Stimulated activated CD8-positive, alpha-beta memory T cell treated with anti-CD3 and anti-CD28 coated beads, Interleukin-15, amount 100 ng/mL, for 48 hours (primary cell): ENCODE data around the gene EIF1AD.

Source experiments
- DNase-seq, 2 donors: peaks; one replicate each; pipeline ENCODE4 v3.0.0-alpha.2; 2020; ENCODE audit warnings: low read depth in 2 of 2

Gene EIF1AD

DNA sequence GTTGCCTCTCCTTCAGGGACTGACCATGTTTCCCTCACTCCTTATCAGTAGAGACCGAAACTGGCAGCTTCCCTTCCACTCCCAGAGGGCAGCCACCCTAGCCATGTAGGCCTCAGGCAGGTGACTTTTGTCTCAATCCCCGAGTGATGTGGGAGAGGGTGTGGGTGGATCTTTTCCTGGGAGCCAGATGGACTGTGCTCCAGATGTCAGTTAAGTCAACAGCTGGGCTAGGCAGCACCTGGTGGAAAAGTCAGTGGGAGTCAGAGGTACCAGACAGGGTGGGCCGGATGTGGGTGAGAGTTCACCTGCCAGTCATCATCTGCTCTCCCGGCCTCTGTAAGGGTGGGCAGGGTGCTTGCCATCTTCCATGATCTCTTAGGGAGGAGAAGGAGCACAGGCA, 2.2 kb upstream of the EIF1AD start:
- no peak for DNase-seq

DNA sequence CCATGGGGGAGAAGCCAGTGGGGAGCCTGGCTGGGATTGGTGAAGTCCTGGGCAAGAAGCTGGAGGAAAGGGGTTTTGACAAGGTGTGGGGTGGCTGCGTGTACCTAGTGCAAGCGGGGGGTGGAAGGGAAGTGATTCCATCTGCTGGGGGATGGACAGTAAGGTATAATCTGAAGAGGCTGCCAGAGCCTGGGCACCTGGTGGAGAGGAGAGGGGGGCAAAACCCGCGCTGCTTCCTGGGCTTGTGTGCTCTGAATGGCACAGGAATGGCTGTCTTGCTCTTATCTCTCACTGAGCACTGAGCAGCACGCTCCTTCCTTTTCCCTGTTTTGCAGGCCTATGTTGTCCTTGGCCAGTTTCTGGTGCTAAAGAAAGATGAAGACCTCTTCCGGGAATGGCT, 1.3 kb upstream of the EIF1AD start:
- DNase-seq, result no peak

DNA sequence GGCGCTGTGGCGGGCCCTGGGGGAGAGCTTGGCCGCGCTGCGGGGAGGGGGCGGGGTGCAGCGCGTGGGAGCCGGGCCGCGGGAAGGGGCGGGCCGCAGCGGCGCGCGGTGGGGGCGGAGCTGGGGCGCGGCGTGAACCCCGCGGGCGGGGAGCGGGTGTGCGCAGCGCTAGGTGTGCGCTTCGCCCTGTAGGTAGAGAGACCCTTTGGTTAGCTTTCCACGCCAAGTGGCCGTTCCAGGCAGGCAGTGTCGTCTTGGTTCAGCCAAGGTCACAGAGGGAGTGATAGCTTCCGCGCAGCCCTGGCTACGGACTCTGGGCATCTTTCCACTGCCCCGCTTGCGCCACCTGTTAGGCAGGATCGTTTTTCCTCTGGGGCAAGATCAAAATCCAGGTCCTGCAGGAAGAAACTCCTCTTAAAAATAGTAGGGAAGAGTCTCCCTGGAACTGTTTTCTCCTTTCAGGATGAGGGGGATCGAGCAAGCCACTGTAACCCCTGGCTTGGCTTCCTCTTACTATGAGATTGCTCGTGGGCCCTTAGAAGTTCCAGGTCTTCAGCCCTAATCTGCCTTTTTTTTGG, 780 bp upstream of the EIF1AD start:
- DNase-seq, result no peak

DNA sequence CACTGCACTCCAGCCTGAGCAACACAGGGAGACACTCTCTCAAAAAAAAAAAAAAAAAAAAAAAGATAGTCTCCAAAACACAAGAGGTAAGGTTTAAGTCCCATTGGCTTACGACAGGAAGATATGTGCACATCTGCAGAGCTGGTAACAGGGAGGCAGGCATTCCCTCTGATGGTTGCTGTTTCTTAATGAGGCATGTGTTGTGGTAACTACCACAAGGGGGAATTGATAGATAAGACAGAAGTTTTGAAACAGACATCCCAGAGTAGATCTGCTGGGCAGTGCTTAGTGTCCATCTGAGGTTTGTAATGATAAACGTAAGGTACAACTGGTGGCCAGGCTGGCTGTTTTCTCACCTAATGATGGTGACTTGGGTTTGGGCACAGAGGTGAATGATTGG, 4.7 kb downstream of the EIF1AD start:
- no peak for DNase-seq

DNA sequence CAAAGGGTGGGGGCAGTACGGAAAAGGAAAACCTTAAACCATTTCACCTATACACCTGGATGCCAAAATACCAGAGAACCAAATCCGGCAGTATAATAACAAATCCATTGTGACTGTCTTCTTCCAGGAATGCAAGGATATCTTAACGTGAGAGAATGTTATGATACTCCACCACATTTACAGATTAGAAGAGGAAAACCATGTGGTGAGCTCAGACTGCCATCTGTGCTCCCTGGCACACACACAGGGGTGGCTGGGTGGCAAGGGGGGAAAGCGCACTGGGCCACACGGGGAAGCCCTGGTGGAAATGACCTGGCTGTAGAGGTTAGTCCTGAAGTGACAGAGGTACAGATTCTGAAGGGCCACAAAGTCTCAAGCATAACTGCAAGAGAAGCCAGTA, 9.9 kb downstream of the EIF1AD start:
- DNase-seq, result no peak

DNA sequence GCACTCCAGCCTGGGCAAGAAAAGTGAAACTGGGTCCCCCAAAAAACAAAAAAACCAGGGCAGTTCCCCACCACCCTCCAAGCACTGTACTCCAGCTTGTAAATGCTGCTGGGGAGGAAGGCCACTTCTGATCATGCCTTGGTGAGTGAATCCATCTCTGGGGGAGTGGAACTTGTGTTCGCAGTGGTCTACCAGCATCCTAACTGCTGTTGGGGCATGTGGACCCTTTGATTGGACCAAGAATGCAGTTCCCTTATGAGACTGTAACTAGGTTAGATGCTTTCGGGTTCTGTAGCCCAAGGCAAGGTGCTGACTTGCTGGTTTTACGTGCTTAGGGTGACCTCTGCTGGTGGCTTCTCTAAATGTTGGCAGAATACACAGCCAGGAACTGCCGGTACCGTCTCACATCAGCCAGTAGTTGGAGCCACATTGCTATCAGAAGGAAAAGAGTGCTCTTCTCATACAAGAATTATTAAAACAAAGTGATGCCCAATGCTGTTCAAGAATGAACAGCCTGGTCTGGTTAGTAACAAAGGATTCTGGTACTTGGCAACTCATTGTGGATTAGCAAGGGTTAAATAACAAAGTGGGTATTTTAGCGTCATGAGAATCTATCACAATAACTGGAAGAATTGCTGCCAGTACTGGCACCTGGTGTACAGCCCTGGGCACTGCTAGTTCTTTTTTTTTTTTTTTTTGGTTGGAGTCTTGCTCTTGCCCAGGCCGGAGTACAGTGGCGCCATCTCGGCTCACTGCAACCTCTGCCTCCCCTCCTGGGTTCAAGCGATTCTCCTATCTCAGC, 13.0 kb downstream of the EIF1AD start:
- DNase-seq, result peak; percentile 77 to 78

DNA sequence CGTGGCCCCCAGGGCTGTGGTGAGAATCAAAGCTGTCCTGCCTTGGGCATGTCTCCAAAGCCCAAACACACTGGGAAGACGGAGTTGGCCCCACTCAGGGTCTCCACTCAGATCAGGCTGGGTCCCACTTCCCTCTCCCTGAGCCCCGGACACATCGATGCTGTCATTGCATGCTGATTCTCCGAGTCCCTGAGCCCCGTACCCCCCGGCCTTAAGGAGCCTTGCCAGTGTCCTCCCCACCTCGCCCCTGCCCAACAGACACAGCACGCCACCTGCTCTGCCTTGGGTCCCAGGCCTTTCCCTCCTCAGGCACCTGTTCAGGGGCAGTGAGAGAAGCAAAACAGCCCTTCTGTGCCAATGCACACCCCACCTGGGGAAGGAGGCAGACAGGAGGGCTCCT, 14.6 kb downstream of the EIF1AD start:
- no peak for DNase-seq

DNA sequence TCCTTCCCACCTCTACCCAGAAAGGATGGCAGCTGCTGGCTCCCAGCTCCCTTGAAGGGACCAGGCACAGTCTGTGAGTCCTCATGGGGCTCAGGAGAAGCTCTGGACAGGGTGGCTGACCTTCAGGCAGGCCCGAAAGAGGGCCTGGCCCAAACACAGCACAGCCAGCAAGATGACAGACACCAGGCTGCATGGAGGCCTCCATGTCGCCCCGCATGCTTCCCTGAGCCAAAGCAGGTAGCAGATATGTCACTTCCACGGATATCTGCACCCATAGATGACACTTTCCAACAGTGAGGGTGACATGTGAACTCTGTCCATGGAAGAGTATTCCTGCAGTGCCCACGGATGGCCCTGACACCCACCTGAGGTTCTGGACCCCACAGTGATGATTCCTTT, 18.4 kb downstream of the EIF1AD start:
- DNase-seq, result no peak

DNA sequence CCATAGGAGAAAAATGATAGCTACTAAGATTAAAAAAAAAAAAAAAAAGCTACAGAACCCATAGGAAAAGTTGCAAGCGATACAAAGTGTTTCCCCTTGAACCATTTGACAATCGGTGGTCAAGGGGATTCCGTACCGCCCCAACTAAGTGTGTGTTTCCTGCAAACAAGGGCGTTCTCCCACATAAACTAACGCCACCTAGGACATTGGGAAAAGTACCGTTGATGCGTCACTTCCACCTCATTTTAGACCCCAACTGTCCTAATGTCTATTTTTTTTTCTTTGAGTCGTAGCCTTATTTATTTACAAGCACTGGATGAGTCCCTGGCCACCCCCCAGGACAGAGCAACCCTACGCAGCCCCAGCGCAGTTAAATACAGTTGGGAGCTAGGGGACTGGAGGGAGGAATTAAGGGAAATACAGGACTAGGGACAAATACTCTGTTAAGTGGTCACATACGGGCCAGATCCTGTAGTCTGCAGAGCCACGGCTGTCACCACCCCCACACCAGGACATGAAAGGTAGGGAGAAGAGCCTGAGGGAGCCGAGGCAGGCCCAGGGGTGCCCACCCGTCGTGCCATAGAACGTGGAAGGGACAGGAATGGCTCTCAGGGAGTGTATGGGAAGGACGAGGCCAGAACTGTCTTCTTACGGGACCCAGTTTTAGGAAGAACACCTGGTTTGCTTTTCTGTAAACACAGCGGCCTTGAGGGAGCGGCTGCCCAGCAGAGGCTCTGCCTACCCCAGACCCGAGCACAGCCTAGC, 19.0 kb downstream of the EIF1AD start:
- DNase-seq, result no peak

DNA sequence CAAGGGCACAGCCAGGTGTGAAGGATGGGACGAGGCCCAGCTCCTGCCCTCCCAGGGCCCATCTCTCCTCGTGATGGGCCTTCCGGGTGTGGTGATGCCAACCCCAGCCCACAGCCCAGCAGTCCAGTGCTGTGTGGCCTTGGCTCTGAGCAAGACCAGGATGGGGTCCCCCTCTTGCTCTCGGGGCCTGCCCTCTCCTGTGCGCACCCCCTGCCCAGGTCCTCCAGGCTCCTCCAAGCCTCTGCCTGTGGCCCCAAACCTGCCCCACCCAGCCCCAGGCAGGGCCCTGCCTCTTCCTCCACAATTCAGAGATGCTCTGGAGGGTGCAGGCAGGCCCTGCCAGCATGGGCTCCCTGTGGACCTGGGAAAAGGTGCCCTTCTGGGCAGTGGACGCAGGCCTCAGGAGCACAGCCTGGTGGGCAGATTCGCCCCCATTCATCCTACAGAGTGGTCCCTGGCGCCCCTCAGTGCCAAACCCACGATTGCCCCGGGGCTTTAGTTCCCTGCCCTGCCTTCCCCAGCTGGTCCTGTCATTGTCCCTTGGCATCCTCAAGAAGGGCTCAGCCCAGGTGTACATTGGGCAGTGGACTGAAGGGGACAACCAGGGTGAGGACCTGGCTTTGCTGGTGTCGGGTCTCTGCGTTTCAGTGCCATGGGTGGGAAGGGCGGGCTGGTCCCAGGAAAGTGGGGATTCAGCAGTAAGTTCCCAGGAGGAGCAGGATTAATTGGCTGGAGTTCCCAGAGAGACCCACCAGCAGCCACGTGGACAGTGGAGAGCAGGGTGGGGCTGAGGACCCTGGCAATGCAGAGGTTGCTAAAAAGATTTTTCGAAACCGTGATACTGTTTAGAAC, 19.8 kb downstream of the EIF1AD start:
- no peak for DNase-seq

DNA sequence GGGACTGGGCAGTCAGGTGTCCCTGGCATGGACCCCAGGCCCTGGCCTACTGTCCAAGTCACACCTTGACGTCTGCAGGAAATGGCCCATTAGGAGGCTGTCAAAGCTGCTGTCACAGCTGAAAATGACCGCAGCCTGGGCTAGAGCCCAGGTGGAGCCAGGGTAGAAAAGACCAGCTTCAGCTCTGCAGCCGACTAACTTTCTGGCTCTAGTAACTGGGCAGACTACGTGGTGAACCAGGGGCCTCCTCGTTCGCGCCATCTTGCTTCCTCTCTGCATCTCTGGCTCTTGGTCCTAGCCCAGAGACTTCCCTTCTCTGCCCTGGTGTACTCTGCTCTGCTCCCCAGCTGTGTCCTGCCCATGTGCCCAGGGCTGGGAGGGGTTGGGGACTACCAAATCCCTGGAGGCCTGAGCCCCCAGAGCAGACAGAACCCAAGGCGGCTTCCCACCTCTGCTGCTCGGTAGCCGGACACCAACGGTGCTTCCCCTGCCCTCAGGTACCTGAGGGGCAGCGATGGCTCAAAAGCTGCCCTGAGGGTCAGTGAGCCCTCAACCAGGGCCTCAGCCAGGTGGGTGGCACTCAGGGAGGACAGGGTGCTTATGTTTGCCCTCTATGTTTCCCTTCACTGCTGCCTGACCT, 20.7 kb downstream of the EIF1AD start:
- DNase-seq, result no peak

DNA sequence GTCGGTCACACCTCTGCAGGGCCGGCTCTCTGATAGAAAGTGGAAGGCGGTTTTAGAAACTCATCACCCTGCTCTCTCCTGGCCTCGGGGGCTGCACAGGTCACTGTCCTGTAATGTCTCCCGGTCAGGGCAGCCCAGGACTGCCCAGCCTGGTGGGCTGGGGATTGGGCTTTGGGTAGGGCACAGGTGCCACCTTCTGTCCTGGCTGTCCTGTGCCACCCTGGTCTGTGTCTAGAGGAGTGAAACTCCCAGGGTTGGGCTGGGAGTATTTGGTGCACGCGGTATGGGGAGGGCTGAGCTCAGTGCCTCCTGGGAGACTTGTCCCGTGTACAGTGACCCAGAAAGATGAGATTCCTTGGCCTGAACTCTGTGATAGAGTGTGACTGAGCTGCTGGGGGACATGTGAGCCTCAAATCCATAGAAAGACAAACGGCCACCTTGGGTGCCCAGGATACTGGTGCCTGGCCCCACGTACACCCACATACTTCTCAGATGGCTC, 22.6 kb downstream of the EIF1AD start:
- DNase-seq, result no peak

DNA sequence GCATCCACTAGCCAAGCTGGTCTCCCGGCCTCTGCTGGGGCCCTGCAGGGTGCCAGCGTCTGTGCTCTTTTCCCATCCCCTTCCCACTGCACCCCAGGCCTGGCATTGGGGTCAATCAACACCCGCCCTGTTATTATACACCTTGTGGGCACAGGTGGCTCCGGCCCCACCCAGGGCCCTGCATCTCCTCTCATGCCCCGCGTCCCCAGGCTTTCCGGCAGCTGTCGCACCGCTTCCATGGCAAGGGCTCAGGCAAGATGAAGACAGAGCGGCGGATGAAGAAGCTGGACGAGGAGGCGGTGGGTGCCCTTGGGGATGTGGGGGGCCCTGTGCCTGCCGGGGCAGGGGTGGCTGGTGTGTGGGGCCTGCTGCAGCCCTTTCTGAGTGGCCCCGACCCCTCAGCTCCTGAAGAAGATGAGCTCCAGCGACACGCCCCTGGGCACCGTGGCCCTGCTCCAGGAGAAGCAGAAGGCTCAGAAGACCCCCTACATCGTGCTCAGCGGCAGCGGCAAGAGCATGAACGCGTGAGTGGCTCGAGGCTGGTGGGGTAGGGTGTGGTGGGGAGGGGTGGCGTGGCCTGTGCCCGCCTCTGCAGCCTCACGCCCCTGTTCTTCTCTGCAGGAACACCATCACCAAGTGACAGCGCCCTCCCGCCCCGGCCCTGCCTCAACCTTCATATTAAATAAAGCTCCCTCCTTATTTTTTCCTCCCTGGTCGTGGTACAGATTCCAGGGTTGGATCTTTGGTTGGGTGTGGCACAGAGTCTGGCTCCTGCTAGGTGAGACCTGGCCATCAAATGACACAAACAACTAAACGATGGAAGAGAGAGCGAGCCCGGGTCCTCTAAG, 23.3 kb downstream of the EIF1AD start:
- no peak for DNase-seq

DNA sequence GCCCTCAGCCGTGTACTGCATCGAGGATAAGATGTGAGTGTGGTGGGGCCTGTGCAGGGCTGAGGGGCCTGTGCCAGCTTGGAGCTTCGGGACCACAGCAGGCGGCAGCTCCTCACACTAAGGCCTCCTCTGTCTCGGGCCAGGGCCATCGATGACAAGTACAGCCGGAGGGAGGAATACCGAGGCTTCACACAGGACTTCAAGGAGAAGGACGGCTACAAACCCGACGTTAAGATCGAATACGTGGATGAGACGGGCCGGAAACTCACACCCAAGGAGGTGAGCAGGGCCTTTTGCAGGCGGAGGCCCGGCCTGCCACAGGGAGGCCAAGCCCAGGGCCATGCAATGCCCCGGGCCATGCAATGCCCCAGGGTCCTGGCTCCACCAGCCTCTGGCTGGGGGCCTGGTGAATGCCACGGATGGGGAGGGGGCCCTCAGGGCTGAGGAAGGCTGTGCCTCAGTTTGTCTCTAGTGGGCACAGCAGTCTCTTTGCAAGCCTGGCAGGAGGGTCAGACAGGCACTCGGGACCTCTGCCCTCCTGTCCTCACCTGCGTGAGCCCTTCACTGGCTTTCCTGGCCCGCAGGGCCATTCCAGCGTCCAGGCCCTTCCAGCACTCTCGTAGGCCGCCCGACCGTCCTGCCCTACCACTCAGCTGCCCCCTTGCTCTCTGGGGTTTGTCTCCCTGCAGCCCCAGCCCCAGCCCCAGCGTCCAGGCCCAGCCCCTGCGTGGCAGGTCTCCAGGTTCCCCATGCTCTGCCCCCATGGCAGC, 24.2 kb downstream of the EIF1AD start:
- no peak for DNase-seq

DNA sequence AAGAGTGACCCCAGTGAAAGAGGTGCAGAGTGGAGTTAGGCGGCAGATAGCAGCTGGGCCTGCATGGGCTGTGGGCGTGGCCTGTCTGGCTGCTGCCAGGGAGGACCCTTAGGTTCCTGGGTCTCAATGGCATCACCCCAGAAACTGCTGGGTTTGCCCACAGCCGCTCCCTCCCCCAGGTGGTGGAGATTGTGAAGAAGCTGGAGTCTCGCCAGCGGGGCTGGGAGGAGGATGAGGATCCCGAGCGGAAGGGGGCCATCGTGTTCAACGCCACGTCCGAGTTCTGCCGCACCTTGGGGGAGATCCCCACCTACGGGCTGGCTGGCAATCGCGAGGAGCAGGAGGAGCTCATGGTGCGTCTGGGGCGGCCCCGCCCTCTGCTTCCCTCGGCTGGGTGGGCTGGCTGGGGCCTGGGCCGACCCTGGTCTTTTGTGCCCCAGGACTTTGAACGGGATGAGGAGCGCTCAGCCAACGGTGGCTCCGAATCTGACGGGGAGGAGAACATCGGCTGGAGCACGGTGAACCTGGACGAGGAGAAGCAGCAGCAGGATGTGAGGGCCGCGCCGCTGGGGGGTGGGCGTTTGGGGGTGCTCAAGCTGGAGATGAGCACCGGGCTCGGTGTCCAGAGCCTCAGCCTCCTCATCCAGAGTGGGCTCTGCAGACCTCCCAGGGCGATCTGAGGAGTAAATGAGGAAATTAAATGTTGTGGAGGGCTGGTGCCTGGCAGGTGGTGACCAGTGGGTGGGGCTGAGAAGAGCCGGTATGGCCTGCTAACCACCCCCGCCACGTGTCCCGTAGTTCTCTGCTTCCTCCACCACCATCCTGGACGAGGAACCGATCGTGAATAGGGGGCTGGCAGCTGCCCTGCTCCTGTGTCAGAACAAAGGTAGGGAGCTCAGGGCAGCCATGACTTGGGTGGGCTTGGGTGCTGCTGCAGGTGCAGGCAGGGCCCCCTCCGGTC, 25.5 kb downstream of the EIF1AD start:
- no peak for DNase-seq

DNA sequence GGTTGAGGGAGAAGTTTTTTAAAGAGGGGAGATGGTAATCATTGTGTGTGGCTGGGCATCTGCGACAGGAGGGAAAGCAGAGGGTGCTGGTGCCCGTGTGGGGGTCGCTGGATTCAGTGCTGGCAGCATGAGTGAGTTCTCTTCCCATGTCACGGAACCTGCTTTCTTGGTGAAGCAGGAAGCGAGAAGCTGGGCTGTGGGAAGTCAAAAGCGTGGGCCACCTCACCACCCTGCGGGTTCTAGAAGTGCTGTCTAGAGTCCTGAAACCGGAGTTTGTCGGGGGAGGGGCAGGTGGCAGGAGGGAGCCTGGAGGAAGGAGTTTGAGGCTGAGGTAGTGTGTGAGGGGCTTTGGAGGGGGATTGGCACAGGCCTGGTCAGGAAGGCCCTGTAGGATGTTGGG, 26.2 kb downstream of the EIF1AD start:
- DNase-seq, result no peak

DNA sequence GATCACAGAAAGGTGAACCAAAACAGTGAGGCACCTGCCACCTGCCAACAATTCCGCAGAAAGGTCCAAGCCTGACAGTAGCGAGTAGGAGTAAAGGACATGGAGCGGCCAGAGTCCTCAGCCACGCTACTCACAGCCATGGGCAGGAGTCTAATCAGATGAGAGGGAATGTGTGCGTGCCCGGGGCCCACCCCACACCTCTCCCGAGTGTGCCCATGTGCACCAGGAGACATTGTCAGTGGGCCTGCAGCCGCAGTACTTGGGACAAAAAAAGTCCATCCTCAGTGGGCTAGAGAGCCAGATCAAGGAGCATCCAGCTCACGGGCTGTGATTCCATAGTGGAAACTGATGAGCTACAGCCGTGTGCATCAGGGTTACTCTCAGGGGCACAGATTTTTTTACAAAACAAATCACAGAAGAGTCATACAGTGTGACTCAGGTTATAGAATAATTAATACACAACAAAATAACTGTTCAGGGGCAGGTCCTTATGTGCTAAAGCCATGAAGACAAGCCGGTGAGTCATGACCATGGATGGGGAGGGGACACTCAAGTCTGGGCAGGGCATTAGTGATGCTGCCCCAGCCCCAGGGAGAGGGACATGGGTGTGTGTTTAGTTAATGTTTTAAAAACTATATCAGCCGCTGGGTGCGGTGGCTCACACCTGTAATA, 28.4 kb downstream of the EIF1AD start:
- DNase-seq, result no peak

DNA sequence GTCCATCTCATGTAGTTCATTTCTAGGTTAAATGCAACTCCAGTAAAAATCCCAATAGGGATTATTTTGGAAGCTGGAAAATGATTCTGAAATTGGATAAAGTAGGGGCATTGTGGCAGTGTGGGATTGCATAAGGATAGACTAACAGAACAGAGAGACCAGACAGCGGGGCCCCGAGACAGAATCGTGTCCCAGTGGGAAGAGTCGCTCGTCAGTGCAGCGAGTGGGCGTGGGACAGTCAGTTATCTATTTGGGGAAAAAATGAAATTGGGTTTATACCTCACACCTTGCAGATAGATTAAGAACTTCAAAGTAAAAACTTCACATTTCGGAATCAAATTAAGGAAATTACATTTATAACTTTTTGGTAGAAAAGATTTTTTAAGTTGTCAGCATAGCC, 29.8 kb downstream of the EIF1AD start:
- DNase-seq, result no peak
